HCT116 (cell line): ENCODE results near the gene GPR65.

Experiments used
- EZH2phosphoT487 ChIP-seq: fragments of 200-600 bp; IDR thresholded peaks from 2 replicates; pipeline ENCODE4 v1.6.1; 2018; ENCODE audit warnings: antibody characterized with exemption, borderline replicate concordance
- POLR2AphosphoS5 ChIP-seq: IDR thresholded peaks from 2 replicates; pipeline ENCODE4 v1.6.1; 2011; ENCODE audit warnings: mild to moderate bottlenecking, low read depth, low read length, moderate library complexity

DNA sequence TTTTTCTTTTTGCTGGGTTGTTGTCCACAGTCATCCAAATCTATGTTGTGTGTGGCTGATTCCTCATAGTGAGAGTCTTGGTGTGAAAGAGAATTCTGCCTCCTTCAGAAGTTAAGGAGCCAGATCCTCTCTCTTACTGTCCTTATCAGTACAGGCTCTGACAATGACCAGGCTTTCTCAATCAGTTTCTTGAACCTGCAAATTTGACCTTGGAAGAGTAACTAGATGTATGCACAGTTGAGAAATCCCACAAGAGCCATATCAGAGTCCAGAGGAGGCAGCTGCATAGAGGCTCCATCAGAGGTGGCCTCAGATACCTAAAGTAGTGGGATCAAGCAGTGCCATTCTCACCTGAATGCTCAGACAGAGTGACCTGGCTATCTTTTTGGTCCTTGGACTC lies 6.5 kb upstream of the GPR65 start:
- TF ChIP-seq POLR2AphosphoS5, result no peak
- no peak for TF ChIP-seq EZH2phosphoT487
